Inferior parietal cortex (tissue), 1 donor: ENCODE measurements around the gene NTSR1.

Experiments
- DNase-seq: peaks from one replicate; pipeline ENCODE4 v3.0.0-alpha.2; 2016; ENCODE audit errors: extremely low spot score

The NTSR1 gene

DNA sequence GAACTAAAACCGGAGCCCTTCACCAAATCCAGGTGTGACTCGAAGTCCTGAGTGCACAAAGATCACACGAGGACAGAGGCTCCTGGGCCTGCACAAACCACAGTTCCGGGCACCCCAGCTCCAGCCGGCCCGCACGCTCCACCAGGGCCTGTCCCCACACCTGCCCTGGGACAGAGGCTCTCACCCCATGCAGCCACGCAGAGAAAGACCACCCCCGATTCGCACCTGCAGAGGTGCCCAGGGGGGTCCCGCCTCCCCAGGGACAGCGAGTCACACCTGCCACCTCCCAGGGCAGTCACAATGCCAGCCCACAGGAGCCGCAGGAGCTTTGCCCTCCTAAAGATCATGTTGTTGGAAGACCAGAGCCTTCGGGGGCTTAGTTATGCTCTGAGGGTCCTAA, 62.3 kb downstream of the NTSR1 start:
- DNase-seq, result no peak

DNA sequence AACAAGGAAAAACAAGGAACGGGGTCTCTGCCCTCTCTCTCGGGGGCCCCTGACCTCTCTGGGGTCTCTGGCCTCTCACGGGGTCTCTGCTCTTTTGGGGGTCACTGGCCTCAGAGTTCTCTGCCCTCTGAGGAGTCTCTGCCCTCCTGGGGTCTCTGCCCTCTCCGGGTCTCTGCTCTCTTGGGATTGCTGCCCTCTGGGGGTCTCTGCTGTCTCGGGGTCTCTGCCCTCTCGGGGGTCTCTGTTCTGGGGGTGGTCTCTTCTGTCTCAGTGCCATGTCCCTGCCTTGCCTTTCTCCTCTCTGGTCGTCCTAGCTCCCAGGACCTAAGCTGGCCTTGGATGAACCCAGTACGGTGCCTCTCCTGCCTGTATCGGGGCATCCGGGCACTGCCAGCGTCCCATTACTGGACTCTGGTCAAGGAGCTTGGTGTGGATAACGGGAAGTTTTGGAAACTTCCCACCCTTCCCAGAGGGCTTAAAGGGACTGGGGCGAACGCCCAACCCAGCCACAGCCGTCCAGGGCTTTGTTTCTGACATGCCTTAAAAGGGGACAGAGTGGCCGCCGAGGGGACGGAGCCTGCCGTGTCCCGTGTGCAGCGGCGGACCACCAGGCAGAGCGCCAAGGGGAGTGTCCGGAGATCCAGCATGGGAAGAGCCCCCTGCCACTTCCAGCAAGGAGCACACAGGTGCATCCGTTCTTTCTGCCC, 62.9 kb downstream of the NTSR1 start:
- no peak for DNase-seq

DNA sequence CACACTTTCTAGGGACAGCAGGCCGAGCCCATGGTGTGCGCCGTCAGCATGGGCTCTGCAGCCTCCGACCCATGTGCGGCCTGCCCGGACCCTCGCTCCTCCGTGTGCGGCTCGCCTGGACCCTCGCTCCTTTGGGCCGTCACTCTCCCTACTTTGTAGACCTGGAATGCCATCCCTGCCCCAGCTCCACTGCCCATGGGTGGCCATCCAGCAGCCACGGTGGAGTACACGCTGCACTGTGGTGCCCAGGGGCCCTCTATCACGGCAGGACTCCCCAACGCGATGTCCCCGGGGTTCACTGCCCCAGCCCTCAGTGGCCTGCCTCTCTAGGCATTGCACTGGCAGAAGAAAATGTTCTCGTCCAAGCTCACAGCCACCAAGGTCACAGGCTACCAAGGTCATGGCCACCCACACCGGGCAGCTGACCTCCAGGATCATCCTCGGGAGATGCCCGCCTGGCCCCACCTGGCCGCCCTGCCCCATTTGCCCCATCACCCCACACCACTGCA, 63.5 kb downstream of the NTSR1 start:
- no peak for DNase-seq

DNA sequence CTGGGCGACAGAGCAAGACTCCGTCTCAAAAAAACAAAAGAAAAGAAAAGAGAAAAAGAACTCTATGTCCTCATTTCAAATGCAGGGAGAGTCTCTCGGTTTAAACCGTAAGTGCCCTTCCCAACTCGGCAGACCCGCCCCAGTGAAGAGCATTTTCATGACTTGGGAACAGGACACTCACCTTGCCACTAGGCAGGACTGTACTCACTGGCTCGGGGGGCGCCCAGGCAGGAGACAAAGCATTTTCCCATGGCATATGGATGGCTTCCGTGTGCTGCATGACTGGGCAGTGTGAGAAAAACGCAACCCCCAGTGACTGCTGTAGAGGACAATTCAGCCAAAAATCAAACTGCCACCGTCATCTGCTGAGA, 64.0 kb downstream of the NTSR1 start:
- no peak for DNase-seq

DNA sequence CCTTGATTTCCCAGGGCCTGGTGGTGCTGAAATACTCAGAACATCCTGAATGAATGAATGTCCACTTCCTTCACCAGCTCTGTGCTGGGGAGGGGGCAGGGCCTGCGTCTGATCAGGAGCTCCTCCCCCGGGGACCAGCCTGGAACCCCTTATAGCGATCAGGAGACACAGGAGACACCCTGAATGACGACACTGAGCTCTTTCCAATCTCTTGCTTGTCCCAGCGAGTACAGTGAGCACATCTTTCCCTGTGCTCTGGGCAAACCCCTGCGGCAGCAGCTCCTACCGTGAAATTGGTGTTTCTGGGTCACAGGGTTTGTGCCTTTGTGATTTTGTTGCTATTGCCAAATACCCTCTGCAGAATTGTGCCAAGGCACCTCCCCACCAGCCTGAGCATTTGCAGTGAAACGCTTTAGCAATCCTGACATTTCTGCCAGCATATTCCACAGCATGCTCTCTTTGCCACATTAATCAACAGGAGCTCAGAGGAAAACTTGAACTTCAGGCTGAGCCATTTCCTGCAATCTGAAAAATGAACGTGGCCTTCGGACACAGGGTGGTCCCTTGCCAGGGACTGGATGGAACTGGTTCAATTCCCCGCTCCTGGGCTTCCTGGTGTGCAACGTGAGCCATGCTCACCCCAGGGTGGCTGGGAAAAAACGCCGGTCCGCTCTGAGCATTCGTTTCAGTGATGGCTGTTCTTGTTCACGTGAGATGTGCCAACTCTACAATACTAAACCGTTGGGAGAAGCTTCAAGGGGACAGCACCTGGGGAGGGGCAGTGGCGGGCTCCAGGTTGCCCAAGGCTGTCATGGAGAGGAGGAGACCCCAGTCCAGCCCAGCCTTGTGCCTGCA, 64.6 kb downstream of the NTSR1 start:
- no peak for DNase-seq

DNA sequence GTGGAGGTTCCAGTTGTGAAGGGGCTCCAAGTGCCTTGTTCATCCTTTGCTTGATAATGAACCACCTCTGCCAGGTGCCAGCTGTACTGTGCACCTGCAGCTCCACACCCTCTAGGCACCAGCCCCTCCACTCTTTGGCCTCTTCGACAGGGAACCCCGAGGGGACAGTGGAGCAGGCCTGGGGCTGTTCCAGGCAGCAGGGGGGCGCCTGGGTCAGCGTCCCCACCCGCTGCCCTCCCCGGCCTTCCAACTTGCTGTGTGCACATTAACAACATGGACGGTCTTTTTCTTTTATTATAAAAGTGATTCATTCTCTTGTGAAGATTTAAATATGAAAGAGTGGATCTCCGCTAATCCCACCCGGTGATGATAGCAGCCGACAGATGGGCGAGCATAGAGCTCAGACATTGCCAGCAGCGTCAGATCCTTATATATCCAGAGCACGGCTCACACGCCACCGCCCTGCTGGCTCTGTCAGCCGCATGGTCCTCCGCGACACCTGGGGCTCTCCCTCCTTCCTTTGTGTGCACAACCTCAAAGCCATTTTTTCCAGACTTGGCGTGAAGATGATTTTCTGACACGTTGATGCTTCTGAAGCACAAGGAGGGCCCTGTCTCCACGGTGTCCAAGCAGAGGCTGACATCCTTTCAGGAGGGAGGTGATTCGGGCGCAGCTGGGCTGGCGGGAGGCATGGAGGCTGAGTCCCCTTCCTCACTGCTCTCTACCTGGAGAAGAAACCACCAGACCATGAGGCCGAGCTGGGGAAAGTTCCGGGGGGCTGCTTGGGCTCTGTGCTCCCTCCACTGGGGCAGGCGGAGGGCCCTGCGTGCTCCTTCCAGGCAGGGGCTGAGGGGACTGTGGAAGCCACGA, 65.4 kb downstream of the NTSR1 start:
- no peak for DNase-seq

DNA sequence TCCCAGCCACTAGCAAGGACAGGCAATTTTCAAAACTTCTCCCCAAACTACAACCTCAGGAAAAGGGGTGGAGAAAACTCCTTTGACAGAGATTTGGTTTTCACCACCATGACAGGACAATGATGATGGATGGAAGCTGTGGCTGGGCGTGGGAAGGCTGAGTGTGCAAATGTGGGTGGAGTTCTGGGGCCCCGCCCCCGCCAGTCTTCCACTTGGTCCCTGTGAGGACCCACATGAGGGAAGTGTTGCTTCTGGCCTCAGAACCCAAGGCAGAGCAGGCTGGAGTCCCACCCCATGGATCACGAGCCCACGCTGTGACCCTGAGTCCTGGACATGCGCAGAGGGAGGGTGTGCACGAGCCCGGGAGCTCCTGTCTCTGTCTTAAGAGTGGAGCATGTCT, 66.1 kb downstream of the NTSR1 start:
- no peak for DNase-seq

DNA sequence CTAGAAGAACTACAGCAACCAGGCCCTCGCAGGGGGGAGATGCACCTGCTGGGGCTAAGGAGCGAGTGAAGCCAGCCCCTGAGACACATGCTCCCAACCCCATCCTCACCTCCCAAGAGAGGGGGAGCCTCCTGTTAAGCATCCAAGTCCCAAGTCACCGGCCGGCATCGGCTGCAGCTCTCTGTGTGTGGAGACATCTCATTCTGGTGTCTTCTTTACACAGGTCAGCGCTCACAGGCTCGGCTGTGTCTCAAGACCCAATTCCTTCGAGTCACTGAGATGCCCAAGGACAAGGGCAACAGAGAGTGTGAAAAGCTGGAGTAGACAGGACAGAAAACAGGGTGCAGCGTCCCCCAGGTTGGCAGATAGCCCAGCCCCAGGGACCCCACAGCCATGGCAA, 66.6 kb downstream of the NTSR1 start:
- DNase-seq, result no peak

DNA sequence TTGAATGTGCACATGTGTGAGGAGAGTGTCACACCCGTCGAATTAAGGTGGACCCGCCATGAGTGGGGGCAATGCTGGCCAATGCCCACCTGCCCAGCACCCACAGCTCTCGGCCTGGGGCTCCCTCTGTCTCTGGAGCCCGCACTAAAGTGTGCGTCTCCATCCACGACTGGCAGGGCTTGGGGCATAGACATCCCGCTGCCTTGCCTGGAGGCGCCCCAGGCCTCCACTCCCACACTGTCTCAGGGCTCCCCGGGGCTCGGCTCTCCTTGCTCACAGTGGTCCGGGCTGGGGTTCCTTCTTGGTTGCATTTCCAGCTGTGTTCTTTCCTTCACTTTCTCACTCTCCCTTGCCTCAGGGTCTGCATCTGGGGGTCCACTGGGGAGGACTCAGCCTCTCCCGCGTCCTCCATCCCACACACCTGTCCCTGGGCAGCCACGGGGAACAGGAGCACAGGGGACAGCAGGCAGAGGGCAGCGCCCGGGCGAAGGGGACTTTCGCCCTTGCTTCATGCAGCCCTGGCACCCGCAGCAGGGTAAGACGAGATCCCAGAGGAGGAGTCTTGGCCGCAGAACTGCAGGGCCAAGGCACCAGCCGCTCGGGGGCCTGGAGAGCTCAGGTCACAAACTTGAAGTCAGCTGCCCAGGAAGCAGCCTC, 67.5 kb downstream of the NTSR1 start:
- DNase-seq, result no peak

DNA sequence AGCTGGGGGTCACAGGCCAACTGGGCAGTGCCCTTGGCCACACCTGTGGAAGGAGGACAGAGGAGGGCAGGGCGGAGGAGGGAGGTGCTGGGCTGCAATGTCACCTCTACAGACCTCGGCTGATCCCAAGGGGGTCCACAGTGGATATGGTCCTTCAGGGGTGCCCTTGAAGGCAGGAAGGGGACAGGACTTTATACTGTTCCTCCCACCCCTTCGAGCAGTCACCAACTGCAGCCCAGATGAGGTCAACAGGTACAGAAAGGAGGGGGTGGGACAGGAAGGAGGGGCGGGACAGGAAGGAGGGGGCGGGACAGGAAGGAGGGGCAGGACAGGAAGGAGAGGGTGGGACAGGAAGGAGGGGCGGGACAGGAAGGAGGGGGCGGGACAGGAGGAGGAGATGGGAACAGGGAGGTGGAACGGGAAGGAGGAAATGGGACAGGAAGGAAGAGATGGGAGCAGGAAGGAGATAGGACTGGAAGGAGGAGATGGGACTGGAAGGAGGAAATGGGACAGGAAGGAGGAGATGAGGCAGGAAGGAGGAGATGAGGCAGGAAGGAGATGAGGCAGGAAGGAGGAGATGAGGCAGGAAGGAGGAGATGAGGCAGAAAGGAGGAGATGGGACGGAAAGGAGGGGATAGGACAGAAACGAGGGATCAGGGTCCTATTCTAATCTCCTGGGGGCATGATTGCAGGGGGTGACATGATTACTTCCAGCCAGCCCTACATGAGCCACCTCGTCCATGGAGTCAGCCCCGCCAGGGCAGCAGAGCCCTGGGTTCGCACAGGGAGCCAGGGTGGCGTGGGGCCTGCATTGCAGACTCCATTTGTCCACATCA, 68.3 kb downstream of the NTSR1 start:
- no peak for DNase-seq

DNA sequence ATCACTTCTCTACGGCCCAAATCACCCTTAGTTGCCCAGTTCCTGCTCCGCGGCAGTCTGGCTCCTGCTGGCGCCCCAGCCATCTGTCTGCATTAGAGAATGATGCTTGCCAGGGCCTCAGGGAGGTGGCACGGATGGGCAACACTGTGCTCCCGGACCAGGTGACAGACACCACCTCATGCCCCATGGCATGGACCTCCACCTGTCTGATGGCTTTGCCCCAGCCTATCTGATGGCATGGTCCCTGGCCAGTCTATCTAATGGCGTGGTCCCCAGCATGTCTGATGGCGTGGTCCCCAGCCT, 68.8 kb downstream of the NTSR1 start:
- no peak for DNase-seq

DNA sequence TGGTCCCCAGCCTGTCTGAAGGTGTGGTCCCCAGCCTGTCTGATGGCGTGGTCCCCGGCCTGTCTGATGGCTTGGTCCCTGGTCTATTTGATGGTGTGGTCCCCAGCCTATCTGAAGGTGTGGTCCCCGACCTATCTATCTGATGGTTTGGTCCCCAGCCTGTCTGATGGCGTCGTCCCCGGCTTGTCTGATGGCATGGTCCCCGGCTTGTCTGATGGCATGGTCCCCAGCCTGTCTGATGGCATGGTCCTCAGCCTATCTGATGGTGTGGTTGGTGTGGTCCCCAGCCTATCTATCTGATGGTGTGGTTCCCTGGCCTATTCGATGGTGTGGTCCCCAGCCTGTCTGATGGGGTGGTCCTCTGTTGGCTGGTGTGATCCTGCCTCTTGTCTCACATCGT, 69.4 kb downstream of the NTSR1 start:
- DNase-seq, result no peak

DNA sequence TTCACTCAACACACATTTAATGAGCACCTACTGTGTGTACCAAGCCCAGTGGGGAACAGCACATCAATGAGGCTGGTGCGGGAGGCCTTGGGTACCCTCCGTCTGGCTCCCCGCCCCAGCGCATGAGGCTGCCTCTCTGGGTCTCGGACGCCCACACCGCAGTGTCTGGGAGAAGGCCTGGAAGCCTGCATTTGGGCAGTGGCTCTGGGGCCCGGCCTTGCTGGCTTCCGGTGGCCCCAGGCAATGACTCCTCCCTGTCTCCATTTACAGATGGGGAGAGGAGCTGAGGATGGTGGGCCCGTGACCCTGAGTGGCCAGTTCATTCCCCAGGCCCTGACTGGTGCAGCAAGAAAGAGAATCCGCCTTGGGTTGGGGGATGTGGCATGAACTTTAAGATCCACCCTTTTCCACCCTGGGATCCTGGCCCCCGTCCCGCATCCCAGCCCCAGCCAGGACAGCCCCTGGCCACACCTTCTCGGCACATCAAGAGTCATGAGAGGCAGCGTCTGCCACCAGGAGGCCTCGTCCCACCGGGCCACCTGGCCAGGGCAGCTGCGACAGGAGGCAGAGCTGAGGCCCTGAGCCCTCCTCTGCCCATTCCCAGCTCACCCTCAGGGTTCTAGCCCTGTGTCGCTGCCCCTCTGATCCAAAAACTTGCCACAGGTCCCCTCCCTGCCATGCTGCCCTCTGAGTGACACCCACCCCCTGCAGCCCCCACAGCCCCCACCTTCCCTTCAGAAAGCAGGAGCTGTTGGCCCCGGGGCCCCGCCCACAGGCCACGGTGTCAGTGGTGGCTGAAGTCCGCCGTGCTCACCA, 70.2 kb downstream of the NTSR1 start:
- no peak for DNase-seq

DNA sequence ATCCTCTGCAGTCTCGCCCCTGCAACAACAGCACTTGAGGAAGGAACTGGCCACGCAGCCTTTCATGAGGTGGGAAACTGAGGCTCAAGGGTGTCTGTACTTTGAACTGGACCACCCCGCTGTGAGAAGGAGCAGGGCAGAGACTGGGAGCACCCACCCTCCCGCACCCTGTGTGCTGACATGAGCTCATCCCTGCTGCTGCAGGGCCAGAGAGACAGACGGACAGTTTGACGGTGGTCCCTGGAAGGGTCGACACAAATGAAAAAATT, 70.7 kb downstream of the NTSR1 start:
- DNase-seq, result no peak

DNA sequence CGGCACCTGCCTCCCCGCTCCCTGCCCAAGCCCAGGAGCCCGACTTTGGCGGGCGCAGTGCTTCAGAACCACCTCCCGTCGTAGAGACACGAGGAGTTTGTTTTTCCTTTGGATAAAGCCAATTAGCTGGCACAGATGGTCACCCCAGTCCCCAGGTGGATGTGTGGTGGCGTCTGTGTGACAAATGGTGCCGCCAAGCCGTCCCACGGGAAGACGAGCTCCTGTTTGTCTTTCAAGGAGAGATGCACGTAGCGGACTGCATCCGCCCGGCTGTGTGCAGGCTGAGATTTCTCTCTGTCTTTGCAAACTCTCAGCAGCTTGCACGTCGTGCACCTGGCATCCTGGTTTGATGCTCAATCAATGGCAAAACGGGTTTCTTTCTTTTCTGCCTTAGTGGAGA, 71.6 kb downstream of the NTSR1 start:
- no peak for DNase-seq

DNA sequence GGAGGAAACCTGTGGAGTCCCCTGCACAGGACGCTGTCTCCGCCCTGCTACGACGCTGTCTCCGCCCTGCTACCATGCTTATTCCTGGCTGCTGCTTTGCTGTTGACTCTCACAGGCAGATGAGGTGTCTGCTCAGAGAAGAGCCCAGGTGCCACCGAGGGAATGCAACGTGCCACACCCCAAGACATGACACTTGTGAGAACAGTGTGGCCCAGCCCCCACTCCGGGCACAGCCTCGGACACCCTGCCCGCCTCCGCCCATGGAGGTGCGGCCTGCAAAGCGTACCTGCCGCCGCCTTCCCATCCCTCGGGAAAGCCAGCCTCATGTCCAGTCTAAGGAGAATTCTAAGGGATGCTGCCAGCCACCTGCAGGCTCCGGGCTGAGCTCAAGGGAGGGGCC, 72.1 kb downstream of the NTSR1 start:
- no peak for DNase-seq

DNA sequence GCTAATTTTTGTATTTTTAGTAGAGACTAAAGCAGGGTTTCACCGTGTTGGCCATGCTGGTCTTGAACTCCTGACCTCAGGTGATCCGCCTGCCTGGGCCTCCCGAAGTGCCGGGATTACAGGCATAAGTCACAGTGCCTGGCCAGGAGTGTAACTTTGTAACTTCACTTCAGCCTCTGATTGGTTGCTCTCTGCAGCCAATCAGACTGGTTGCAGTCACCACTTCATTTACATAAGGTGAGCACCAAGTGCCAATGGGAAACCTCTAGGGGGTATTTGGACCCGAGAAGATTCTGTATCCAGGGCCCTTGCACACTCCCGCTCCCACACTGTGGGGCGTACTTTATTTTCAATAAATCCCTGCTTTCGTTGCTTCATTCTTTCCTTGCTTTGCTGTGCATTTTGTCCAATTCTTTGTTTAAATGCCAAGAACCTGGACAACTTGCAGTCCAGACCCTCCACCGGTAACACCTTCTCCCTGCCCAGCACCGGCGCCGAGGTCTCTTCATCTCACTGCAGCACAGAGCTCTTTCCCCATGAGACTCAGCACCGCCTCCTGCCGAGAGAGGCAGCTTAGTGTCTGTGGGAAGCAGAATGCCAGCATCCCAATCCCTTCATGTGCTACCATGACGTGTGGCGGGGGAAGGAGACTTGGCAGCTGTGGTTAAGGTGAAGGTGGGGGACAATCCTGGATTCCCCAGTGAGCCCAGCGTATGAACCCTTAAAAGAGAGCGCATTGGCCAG, 73.7 kb downstream of the NTSR1 start:
- DNase-seq, result no peak

DNA sequence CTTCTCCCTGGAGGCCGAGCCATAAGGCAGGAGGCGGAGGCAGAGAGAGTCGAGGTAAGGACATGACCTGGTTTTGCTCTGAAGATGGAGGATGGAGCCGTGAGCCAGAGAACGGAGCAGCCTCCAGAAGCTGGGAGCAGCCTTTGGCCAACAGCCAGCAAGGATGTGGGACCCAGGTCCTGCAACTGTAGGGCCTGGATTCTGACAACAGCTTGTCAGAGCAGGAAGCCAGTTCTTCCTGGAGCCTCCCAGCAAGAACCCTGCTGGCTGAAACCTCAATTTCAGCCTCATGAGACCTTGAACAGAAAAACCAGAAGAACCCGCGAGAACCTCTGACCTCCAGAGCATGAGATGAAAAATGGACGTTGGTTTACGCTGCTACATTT, 74.2 kb downstream of the NTSR1 start:
- DNase-seq, result no peak

DNA sequence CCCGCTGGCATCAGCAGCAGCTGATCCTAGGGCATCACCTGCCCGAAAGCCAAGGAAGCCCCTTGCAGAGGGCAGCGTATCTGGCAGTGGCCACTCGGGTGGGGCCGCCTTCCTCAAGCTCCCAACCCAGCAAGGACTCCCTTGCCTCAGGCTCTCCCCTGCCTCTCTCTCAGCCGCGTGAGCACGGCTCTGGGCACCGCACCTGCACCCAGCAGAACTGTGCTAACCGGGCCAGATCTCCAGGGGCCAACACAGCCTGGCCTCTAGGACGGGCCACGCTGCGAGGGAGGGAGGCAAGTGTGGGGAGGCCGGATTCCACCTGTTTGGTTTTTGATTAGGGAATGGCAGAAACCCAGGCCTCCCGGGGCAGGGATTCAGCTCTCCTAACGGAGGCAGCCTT, 75.9 kb downstream of the NTSR1 start:
- DNase-seq, result no peak

DNA sequence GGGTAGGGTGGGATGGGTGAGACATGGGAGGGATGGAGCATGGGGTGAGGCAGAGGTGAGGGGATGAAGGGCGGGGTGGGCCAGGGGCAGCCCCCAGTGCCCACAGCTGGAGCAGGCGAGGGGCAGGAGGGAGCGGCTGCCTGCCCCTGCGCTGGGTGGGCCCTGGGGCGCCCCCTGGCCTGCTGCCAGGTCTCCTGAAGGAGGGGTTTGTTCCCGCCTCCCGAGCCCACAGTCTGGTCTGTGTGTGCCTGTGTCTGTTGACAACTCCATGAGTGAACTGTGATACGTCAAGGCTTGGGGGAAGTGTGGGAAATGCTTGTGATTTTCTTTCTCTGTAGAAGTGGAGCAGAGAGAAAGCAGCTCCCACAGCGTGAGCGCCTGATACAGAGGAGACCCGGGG, 76.8 kb downstream of the NTSR1 start:
- no peak for DNase-seq
